ENCODE data around the gene ATP6V1C2. TPM values are rescaled to one million over a fixed set of nuclear protein-coding genes. Genes with fewer than 3 reads are reported as not detected.
"Not testable (repeated sequence)": the region's sequence is repeated elsewhere in the genome, so short reads cannot be mapped to it uniquely, and the experiment has no call there.

The ATP6V1C2 gene
- total and polyA plus RNA-seq, 9 donors, result 1.1 to 5.8 (median 2.2) TPM

- 82% methylated on average over 5 of the region's 13 CpGs for WGBS (ENCODE audit: insufficient coverage)
- H3K4me3 ChIP-seq (ENCODE audit: low read length), result no peak overlapping the region
Measured at GRCh38 chr2:10775831-10776230, 54.4 kb downstream of the ATP6V1C2 start.

DNA sequence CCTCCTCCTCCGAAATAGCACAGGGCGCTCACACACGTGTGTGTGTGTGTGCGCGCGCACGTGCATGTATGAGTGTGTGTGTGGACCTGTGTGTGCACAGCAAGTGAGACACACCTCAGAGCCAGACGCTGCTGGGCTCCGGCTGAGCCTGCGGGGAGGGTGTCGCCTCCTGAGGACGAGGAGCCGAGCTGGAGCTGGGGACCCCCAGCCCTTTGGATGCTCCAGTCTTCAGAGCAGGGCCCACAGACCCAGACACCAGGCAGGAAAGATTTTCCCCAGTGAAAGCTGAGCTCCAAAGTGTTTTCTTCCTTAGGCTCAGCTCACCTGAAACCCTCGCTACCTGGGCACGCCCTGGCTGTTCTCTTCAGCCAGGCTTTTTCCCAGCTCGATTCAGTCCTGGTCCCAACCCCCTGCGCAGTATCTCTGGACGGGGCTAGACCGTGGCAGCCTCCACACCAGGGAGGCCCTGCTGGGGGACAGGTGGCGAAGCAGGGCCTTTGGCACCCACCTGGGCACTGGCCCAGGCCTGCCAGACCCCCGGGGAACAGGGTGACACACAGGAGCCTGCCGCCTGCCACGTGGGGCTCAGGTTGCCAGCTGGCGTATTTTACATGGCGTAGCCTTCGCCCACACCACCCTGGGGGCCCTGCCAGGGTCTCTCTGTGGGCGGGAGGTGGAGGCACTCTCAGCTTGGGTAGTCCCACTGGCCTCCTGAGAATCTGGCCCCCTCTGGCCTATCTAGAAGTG lies 55.0 kb downstream of the ATP6V1C2 start:
- WGBS (ENCODE audit: insufficient coverage), result 84% methylated on average over 20 of the region's 27 CpGs
- Histone ChIP-seq H3K4me1 (ENCODE audit: control insufficient read depth, insufficient read depth, low read length) (peaks cover 27% of the 10 kb centered on the region), H3K27ac (ENCODE audit: low read length) (no peak overlapping the region), H3K27me3 (ENCODE audit: control insufficient read depth, insufficient read depth, low read length) (no peaks in the 10 kb centered on the region), H3K36me3 (ENCODE audit: control insufficient read depth, insufficient read depth, low read length) (peaks cover 35% of the 10 kb centered on the region), H3K9me3 (replicated peaks; ENCODE audit: control insufficient read depth, low read depth, low read length) (no peaks in the 10 kb centered on the region), H3K4me3 (ENCODE audit: low read length) (no peak overlapping the region)
- no peak for DNase-seq

More at GRCh38 chr2:10775831-10776230, 54.4 kb downstream of the ATP6V1C2 start:
- H3K9me3 ChIP-seq (replicated peaks; ENCODE audit: control insufficient read depth, low read depth, low read length), result no peaks in the 10 kb centered on the region
- peaks cover 29% of the 10 kb centered on the region for H3K36me3 ChIP-seq (ENCODE audit: control insufficient read depth, insufficient read depth, low read length)
- H3K27ac ChIP-seq (ENCODE audit: low read length), result no peak overlapping the region
- DNase-seq, result no peak
- no peaks in the 10 kb centered on the region for H3K27me3 ChIP-seq (ENCODE audit: control insufficient read depth, insufficient read depth, low read length)
- peaks cover 27% of the 10 kb centered on the region for H3K4me1 ChIP-seq (ENCODE audit: control insufficient read depth, insufficient read depth, low read length)

GRCh38 chr2:10777111-10777841 lies 55.8 kb downstream of the ATP6V1C2 start:
- WGBS (ENCODE audit: insufficient coverage), result 85% methylated on average over 24 of the region's 26 CpGs
- no peaks in the 10 kb centered on the region for H3K9me3 ChIP-seq (replicated peaks; ENCODE audit: control insufficient read depth, low read depth, low read length)
- no peak overlapping the region for H3K27ac ChIP-seq (ENCODE audit: low read length)
- DNase-seq, result no peak
- H3K4me3 ChIP-seq (ENCODE audit: low read length), result no peak overlapping the region
- no peaks in the 10 kb centered on the region for H3K27me3 ChIP-seq (ENCODE audit: control insufficient read depth, insufficient read depth, low read length)
- H3K36me3 ChIP-seq (ENCODE audit: control insufficient read depth, insufficient read depth, low read length), result peaks cover 44% of the 10 kb centered on the region
- H3K4me1 ChIP-seq (ENCODE audit: control insufficient read depth, insufficient read depth, low read length), result peaks cover 27% of the 10 kb centered on the region

DNA sequence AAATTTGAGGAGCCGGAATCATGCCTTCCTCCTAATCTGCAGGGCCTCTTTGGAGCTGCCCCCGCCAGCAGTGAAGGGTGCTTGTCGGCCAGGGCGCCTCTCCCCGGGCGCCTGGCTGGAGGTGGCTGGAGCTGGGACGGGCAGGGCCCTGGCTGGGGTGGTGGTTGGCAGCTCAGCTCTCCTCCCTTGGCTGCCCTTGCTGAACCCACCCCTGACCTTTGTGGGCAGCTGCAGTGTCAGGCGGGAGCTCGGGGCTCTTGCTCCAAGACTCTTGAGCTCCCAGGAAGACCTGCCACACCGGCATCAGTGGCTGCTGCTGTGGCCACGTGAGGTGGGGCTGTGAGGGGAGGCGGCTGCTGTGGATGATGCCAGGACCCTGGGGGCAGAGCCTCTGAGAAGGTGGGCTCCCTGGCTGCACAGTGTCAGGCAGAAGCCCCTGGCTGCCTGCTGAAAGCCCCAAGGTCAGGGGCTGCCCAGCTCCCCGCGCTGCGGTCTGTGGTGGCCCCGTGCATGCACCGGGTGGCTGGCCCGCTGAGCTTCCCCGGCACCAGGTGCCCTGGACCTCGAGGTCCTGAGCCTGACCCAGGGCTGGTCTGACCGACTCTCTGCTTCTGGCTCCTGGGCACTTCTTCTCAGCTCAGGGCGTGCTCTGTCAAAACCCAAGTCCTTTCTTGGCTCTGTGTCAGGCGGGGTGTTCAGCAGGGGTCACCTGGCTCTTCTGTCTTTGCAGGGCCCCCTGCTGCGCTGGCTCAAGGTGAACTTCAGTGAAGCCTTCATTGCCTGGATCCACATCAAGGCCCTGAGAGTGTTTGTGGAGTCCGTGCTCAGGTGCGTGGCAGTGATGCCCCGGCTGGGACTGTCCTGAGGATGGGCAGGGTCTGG lies 56.7 kb downstream of the ATP6V1C2 start:
- Histone ChIP-seq H3K4me3 (ENCODE audit: low read length) (no peak overlapping the region), H3K27me3 (ENCODE audit: control insufficient read depth, insufficient read depth, low read length) (no peaks in the 10 kb centered on the region), H3K27ac (ENCODE audit: low read length) (no peak overlapping the region), H3K9me3 (replicated peaks; ENCODE audit: control insufficient read depth, low read depth, low read length) (no peaks in the 10 kb centered on the region), H3K4me1 (ENCODE audit: control insufficient read depth, insufficient read depth, low read length) (peaks cover 27% of the 10 kb centered on the region), H3K36me3 (ENCODE audit: control insufficient read depth, insufficient read depth, low read length) (peaks cover 49% of the 10 kb centered on the region)
- 86% methylated on average over 27 of the region's 27 CpGs for WGBS (ENCODE audit: insufficient coverage)
- no peak for DNase-seq

GRCh38 chr2:10778724-10779115 lies 57.3 kb downstream of the ATP6V1C2 start:
- Histone ChIP-seq H3K36me3 (ENCODE audit: control insufficient read depth, insufficient read depth, low read length) (peaks cover 53% of the 10 kb centered on the region), H3K4me3 (ENCODE audit: low read length) (no peak overlapping the region), H3K27me3 (ENCODE audit: control insufficient read depth, insufficient read depth, low read length) (no peaks in the 10 kb centered on the region), H3K9me3 (replicated peaks; ENCODE audit: control insufficient read depth, low read depth, low read length) (no peaks in the 10 kb centered on the region), H3K27ac (ENCODE audit: low read length) (no peak overlapping the region), H3K4me1 (ENCODE audit: control insufficient read depth, insufficient read depth, low read length) (peaks cover 24% of the 10 kb centered on the region)
- 85% methylated on average over 4 of the region's 12 CpGs for WGBS (ENCODE audit: insufficient coverage)
- DNase-seq, result no peak

- Histone ChIP-seq H3K4me1 (ENCODE audit: control insufficient read depth, insufficient read depth, low read length) (peaks cover 12% of the 10 kb centered on the region), H3K36me3 (ENCODE audit: control insufficient read depth, insufficient read depth, low read length) (peaks cover 63% of the 10 kb centered on the region), H3K9me3 (replicated peaks; ENCODE audit: control insufficient read depth, low read depth, low read length) (no peaks in the 10 kb centered on the region), H3K27ac (ENCODE audit: low read length) (no peak overlapping the region), H3K27me3 (ENCODE audit: control insufficient read depth, insufficient read depth, low read length) (no peaks in the 10 kb centered on the region), H3K4me3 (ENCODE audit: low read length) (no peak overlapping the region)
- no peak for DNase-seq
- 94% methylated on average over 23 of the region's 25 CpGs for WGBS (ENCODE audit: insufficient coverage)
Measured at GRCh38 chr2:10779776-10780490, 58.5 kb downstream of the ATP6V1C2 start.

DNA sequence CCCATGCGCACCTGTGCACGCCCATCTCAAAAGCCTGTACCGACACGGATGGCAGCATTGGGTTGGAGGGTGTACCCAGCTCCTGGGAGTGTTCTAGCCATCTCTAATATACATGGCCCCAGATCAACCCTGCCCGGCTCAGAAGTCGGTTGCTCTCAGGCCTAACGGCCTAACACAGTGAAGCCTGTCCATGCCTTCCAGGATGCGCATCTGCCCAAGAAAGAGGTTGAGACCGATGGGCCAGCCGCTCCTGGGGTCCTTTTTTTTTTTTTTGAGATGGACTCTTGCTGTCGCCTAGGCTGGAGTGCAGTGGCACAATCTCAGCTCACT lies 59.0 kb downstream of the ATP6V1C2 start:
- 99% methylated on average over 8 of the region's 11 CpGs for WGBS (ENCODE audit: insufficient coverage)
- H3K9me3 ChIP-seq (replicated peaks; ENCODE audit: control insufficient read depth, low read depth, low read length), result no peaks in the 10 kb centered on the region
- H3K27me3 ChIP-seq (ENCODE audit: control insufficient read depth, insufficient read depth, low read length), result no peaks in the 10 kb centered on the region
- no peak overlapping the region for H3K4me3 ChIP-seq (ENCODE audit: low read length)
- peaks cover 68% of the 10 kb centered on the region for H3K36me3 ChIP-seq (ENCODE audit: control insufficient read depth, insufficient read depth, low read length)
- peaks cover 7% of the 10 kb centered on the region for H3K4me1 ChIP-seq (ENCODE audit: control insufficient read depth, insufficient read depth, low read length)
- DNase-seq, result no peak
- no peak overlapping the region for H3K27ac ChIP-seq (ENCODE audit: low read length)

DNA sequence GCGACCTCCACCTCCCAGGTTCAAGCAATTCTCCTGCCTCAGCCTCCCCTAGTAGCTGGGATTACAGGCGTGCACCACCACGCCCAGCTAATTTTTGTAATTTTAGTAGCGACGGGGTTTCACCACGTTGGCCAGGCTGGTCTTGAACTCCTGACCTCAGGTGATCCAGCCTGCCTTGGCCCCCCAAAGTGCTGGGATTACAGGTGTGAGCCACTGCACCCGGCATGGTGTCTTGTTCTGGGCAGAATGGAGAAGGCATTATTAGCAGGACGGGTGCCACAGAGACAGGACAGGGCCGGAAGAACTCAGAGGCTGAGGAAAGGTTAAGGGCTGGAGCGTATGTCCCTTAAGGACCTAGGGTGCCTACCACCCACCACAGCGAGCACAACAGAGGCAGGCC lies 59.4 kb downstream of the ATP6V1C2 start:
- not testable (repeated sequence) for H3K27me3 ChIP-seq (ENCODE audit: control insufficient read depth, insufficient read depth, low read length); H3K27ac ChIP-seq (ENCODE audit: low read length); H3K4me1 ChIP-seq (ENCODE audit: control insufficient read depth, insufficient read depth, low read length); H3K9me3 ChIP-seq (replicated peaks; ENCODE audit: control insufficient read depth, low read depth, low read length); H3K4me3 ChIP-seq (ENCODE audit: low read length); DNase-seq
- H3K36me3 ChIP-seq (ENCODE audit: control insufficient read depth, insufficient read depth, low read length), result peaks cover 72% of the 10 kb centered on the region
- WGBS (ENCODE audit: insufficient coverage), result 97% methylated on average over 9 of the region's 11 CpGs

DNA sequence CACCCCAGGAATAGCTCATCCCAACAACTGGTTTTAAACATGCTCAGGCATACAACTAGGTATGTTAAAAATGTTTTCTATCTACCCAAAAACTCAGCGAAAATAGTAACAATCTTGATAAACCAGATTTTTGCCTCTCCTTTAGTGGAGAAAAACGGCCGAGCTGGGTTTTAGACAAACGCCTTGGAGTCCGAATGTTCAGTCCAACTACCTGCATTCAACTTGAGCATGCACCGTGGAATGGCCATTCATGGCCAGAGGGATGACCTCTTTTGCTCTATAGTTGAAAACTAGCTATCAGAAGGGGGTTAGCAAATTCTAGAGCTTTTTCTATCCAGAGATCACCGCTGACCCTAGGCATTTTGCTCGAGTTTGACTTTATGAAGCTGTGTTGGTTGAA lies 60.3 kb downstream of the ATP6V1C2 start:
- Histone ChIP-seq H3K4me3 (ENCODE audit: low read length) (no peak overlapping the region), H3K9me3 (replicated peaks; ENCODE audit: control insufficient read depth, low read depth, low read length) (no peaks in the 10 kb centered on the region), H3K27me3 (ENCODE audit: control insufficient read depth, insufficient read depth, low read length) (no peaks in the 10 kb centered on the region), H3K36me3 (ENCODE audit: control insufficient read depth, insufficient read depth, low read length) (peaks cover 80% of the 10 kb centered on the region), H3K27ac (ENCODE audit: low read length) (no peak overlapping the region), H3K4me1 (ENCODE audit: control insufficient read depth, insufficient read depth, low read length) (no peaks in the 10 kb centered on the region)
- DNase-seq, result no peak
- WGBS (ENCODE audit: insufficient coverage), result 97% methylated on average over 6 of the region's 8 CpGs
